ENCODE data around the gene MYT1. TPM values are rescaled to one million over a fixed set of nuclear protein-coding genes. Genes with fewer than 3 reads are reported as not detected.

The MYT1 gene
- total RNA-seq, 1 donor from 2014 or later: 2.3 TPM

- Mint-ChIP-seq H3K4me3 (ENCODE audit: low read depth) (no peak overlapping the region), H3K27ac (no peak overlapping the region), H3K27me3 (peaks cover 8% of the 10 kb centered on the region), H3K4me1 (ENCODE audit: low read depth) (peaks cover 3% of the 10 kb centered on the region), H3K36me3 (ENCODE audit: insufficient read depth) (no peaks in the 10 kb centered on the region), H3K9me3 (ENCODE audit: low read depth) (no peaks in the 10 kb centered on the region)
- DNase-seq (ENCODE audit: low spot score, unreplicated experiment): no peak
- TF ChIP-seq, protein P1, sequence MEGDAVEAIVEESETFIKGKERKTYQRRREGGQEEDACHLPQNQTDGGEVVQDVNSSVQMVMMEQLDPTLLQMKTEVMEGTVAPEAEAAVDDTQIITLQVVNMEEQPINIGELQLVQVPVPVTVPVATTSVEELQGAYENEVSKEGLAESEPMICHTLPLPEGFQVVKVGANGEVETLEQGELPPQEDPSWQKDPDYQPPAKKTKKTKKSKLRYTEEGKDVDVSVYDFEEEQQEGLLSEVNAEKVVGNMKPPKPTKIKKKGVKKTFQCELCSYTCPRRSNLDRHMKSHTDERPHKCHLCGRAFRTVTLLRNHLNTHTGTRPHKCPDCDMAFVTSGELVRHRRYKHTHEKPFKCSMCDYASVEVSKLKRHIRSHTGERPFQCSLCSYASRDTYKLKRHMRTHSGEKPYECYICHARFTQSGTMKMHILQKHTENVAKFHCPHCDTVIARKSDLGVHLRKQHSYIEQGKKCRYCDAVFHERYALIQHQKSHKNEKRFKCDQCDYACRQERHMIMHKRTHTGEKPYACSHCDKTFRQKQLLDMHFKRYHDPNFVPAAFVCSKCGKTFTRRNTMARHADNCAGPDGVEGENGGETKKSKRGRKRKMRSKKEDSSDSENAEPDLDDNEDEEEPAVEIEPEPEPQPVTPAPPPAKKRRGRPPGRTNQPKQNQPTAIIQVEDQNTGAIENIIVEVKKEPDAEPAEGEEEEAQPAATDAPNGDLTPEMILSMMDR (IDR thresholded peaks at IDR 0.05; ENCODE audit: unreplicated experiment): no peak
These were observed 48.5 kb downstream of the MYT1 start for GRCh38 chr20:64212755-64213154.

DNA sequence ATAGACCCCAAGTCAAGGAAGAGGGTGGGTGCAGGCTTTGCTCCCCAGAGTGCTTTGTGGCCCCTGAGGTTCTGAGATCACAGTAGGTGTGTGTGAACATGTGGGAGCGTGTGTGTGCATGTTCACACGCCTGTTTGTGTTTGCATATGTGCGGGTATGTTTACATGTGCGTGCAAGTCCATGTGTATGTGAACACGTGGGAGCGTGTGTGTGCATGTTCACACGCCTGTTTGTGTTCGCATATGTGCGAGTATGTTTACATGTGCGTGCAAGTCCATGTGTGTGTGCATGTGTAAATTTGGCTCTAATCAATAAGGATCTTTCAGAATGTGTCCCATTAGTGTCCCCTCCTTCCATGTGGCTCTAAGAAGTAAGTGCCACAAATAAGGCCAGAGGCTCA lies 49.9 kb downstream of the MYT1 start:
- no peak for DNase-seq (ENCODE audit: low spot score, unreplicated experiment)
- Mint-ChIP-seq H3K27me3 (peaks cover 10% of the 10 kb centered on the region), H3K4me3 (ENCODE audit: low read depth) (no peak overlapping the region), H3K36me3 (ENCODE audit: insufficient read depth) (no peaks in the 10 kb centered on the region), H3K9me3 (ENCODE audit: low read depth) (no peaks in the 10 kb centered on the region), H3K4me1 (ENCODE audit: low read depth) (peaks cover 3% of the 10 kb centered on the region), H3K27ac (no peak overlapping the region)
- TF ChIP-seq, protein P1 (IDR thresholded peaks at IDR 0.05; ENCODE audit: unreplicated experiment): no peak

DNA sequence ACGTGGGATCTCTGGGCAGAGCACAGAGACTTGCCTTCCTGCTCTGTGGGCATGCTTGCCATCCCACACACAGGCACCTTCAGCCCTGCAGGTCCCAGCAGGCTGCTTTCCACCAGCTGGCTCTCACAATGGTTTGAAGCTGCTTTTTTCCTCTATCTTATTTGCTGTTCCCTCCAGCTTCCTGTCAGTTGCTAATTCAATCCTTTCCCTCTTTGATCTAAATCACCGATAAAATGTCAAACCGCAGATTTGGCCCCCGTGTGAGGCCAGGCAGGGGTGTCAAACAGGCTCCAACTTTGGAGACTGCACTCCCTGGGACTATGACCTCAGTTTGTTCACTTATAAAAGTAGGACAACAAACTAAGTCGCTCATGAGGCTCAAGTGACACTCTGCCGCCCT lies 50.7 kb downstream of the MYT1 start:
- H3K36me3 Mint-ChIP-seq (ENCODE audit: insufficient read depth): no peaks in the 10 kb centered on the region
- H3K4me3 Mint-ChIP-seq (ENCODE audit: low read depth): no peak overlapping the region
- peaks cover 13% of the 10 kb centered on the region for H3K27me3 Mint-ChIP-seq
- H3K4me1 Mint-ChIP-seq (ENCODE audit: low read depth): peaks cover 6% of the 10 kb centered on the region
- DNase-seq (ENCODE audit: low spot score, unreplicated experiment): no peak
- no peaks in the 10 kb centered on the region for H3K9me3 Mint-ChIP-seq (ENCODE audit: low read depth)
- TF ChIP-seq, protein P1 (IDR thresholded peaks at IDR 0.05; ENCODE audit: unreplicated experiment): no peak
- H3K27ac Mint-ChIP-seq: no peak overlapping the region

- Mint-ChIP-seq H3K27me3 (peaks cover 13% of the 10 kb centered on the region), H3K36me3 (ENCODE audit: insufficient read depth) (no peaks in the 10 kb centered on the region), H3K4me3 (ENCODE audit: low read depth) (no peak overlapping the region), H3K4me1 (ENCODE audit: low read depth) (peaks cover 10% of the 10 kb centered on the region), H3K9me3 (ENCODE audit: low read depth) (no peaks in the 10 kb centered on the region), H3K27ac (no peak overlapping the region)
- DNase-seq (ENCODE audit: low spot score, unreplicated experiment): no peak
- TF ChIP-seq, protein P1 (IDR thresholded peaks at IDR 0.05; ENCODE audit: unreplicated experiment): no peak
These were observed 51.8 kb downstream of the MYT1 start for GRCh38 chr20:64216036-64216435.

- Mint-ChIP-seq H3K4me3 (ENCODE audit: low read depth) (no peak overlapping the region), H3K4me1 (ENCODE audit: low read depth) (peaks cover 16% of the 10 kb centered on the region), H3K27me3 (peaks cover 13% of the 10 kb centered on the region), H3K27ac (no peak overlapping the region), H3K36me3 (ENCODE audit: insufficient read depth) (no peaks in the 10 kb centered on the region), H3K9me3 (ENCODE audit: low read depth) (no peaks in the 10 kb centered on the region)
- TF ChIP-seq, protein P1 (IDR thresholded peaks at IDR 0.05; ENCODE audit: unreplicated experiment): no peak
- no peak for DNase-seq (ENCODE audit: low spot score, unreplicated experiment)
These were observed 52.7 kb downstream of the MYT1 start for GRCh38 chr20:64216910-64217309.

Data from progenitor cell of endocrine pancreas (in vitro differentiated cells).